ENCODE results near the gene POMT1.

Gene POMT1

DNA sequence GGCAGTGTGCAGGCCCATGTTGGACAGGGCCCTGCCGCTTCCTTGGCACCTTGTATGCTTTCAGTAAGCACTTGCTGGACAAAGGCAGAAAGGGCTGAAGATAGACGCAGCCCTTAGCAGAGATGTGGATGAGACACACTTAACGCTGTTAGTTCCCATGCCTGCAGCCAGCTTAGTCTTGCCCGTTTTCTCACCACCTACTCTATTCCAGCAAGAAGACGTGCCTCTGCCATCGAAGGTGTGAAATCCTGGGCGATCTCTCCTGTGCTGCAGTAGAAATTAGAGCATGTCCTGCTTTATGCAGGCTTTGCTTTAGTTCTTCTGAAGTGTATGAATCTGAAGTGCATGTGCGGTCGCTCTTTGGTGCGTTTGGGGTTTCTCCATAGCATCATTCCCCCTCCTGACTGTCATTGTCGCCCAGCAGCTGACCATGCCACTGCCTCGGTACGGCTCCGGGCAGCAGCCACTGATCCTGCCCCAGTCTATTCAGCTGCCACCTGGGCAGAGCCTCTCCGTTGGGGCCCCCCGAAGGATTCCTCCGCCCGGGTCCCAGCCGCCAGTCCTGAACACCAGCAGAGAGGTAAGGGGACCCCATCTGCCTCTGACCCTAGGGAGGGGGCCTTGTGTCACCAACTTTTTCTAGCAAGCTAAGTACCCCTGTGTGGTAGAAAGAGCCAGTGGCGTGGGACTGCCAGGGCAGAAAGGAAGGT is 11.6 kb upstream of the POMT1 start:
- H3K4me3 ChIP-seq (ENCODE audit: low read depth in 1 of 2, low read length in 2 of 2), result no peak overlapping the region
- no peaks in the 10 kb centered on the region for H3K9me3 ChIP-seq (ENCODE audit: insufficient read depth, low read length, severe bottlenecking)
- ATAC-seq (ENCODE audit: insufficient read depth, low read depth), result no peak
- no peak overlapping the region for H3K27ac ChIP-seq (ENCODE audit: low read length)
- H3K4me1 ChIP-seq (ENCODE audit: insufficient read depth, low read length), result no peaks in the 10 kb centered on the region
- no peaks in the 10 kb centered on the region for H3K79me2 ChIP-seq (ENCODE audit: insufficient read depth, low read length)
- DNase-seq, result no peak
- no peak overlapping the region for H3K9ac ChIP-seq (ENCODE audit: low read depth, low read length)
- no peak overlapping the region for H3K4me2 ChIP-seq (ENCODE audit: insufficient read depth, low read length)
- H4K20me1 ChIP-seq (ENCODE audit: insufficient read depth, low read length), result peaks cover 37% of the 10 kb centered on the region; the same call in 1 of the 2 replicates
- TF ChIP-seq EZH2 (IDR thresholded peaks at IDR 0.05; ENCODE audit: borderline replicate concordance, low read depth, low read length, severe bottlenecking), result no peak
- TF ChIP-seq, protein P1, sequence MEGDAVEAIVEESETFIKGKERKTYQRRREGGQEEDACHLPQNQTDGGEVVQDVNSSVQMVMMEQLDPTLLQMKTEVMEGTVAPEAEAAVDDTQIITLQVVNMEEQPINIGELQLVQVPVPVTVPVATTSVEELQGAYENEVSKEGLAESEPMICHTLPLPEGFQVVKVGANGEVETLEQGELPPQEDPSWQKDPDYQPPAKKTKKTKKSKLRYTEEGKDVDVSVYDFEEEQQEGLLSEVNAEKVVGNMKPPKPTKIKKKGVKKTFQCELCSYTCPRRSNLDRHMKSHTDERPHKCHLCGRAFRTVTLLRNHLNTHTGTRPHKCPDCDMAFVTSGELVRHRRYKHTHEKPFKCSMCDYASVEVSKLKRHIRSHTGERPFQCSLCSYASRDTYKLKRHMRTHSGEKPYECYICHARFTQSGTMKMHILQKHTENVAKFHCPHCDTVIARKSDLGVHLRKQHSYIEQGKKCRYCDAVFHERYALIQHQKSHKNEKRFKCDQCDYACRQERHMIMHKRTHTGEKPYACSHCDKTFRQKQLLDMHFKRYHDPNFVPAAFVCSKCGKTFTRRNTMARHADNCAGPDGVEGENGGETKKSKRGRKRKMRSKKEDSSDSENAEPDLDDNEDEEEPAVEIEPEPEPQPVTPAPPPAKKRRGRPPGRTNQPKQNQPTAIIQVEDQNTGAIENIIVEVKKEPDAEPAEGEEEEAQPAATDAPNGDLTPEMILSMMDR (IDR thresholded peaks at IDR 0.05; ENCODE audit: borderline replicate concordance, extremely low read depth, low read length, poor library complexity, severe bottlenecking), result no peak
- no peaks in the 10 kb centered on the region for H3K27me3 ChIP-seq (ENCODE audit: insufficient read depth, low read length, poor library complexity)
- H2AFZ ChIP-seq (ENCODE audit: low read depth, low read length), result no peak overlapping the region
- peaks cover 100% of the 10 kb centered on the region for H3K36me3 ChIP-seq (ENCODE audit: insufficient read depth, low read length)

DNA sequence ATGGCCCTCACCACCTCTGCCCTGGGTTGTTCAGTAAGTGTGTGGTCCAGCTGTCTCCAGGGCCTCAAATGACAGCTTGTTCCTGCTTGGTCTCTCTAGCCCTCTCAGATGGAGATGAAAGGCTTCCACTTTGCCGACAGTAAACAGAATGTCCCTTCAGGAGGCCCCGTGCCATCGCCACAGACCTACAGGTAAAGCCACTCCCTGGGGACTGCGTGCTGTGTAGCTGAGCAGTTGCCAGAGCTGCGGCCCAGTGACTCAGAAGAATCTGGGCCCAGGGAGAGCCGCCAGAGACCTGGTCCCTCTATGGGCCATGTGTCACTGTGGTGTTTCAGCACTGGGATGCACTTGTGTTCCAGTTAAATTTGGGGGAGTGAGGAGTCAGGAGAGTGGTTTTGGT is 10.6 kb upstream of the POMT1 start:
- Histone ChIP-seq H3K9ac (ENCODE audit: low read depth, low read length) (no peak overlapping the region), H3K4me2 (ENCODE audit: insufficient read depth, low read length) (no peak overlapping the region), H3K9me3 (ENCODE audit: insufficient read depth, low read length, severe bottlenecking) (no peaks in the 10 kb centered on the region), H3K27me3 (ENCODE audit: insufficient read depth, low read length, poor library complexity) (no peaks in the 10 kb centered on the region), H4K20me1 (ENCODE audit: insufficient read depth, low read length) (peaks cover 35% of the 10 kb centered on the region; the same call in 1 of the 2 replicates), H3K4me3 (ENCODE audit: low read depth in 1 of 2, low read length in 2 of 2) (no peak overlapping the region), H3K27ac (ENCODE audit: low read length) (no peak overlapping the region), H3K4me1 (ENCODE audit: insufficient read depth, low read length) (no peaks in the 10 kb centered on the region), H3K36me3 (ENCODE audit: insufficient read depth, low read length) (peaks cover 100% of the 10 kb centered on the region), H2AFZ (ENCODE audit: low read depth, low read length) (no peak overlapping the region), H3K79me2 (ENCODE audit: insufficient read depth, low read length) (no peaks in the 10 kb centered on the region)
- no peak for ATAC-seq (ENCODE audit: insufficient read depth, low read depth)
- no peak for TF ChIP-seq EZH2 (IDR thresholded peaks at IDR 0.05; ENCODE audit: borderline replicate concordance, low read depth, low read length, severe bottlenecking)
- TF ChIP-seq, protein P1 (IDR thresholded peaks at IDR 0.05; ENCODE audit: borderline replicate concordance, extremely low read depth, low read length, poor library complexity, severe bottlenecking), result no peak
- DNase-seq, result no peak

DNA sequence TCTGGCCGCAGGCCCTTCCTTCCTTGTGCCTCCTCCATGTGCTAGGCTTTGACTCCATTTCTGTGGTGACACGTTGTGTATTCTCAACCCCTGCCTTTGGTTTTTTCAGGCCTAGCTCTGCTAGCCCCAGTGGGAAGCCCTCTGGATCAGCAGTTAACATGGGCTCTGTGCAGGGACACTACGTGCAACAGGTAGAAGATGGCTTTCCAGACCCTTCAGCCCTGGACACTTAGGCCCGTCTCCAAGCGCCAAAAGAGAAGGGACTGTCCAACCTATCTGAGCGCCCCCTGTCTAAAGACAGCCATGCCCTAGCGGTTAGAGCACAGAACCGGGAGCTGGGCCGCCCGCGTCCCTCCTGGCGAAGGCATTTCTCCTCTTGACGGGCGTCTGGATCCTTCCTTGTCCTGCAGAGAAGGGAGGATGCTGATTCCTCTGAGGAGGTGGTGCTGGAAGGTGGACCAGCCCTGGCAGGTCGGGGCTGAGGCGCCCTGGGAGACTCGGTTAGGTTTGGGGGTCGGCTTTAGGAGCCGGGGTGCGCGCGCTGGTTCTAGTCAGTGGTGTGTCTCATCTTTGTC is 8.3 kb upstream of the POMT1 start:
- peaks cover 99% of the 10 kb centered on the region for H3K36me3 ChIP-seq (ENCODE audit: insufficient read depth, low read length)
- H3K4me1 ChIP-seq (ENCODE audit: insufficient read depth, low read length), result peaks cover 9% of the 10 kb centered on the region; the same call in 1 of the 2 replicates
- TF ChIP-seq, protein P1 (IDR thresholded peaks at IDR 0.05; ENCODE audit: borderline replicate concordance, extremely low read depth, low read length, poor library complexity, severe bottlenecking), result no peak
- no peak for TF ChIP-seq EZH2 (IDR thresholded peaks at IDR 0.05; ENCODE audit: borderline replicate concordance, low read depth, low read length, severe bottlenecking)
- no peak overlapping the region for H3K4me3 ChIP-seq (ENCODE audit: low read depth in 1 of 2, low read length in 2 of 2)
- no peak for ATAC-seq (ENCODE audit: insufficient read depth, low read depth)
- no peak overlapping the region for H3K4me2 ChIP-seq (ENCODE audit: insufficient read depth, low read length)
- no peaks in the 10 kb centered on the region for H3K79me2 ChIP-seq (ENCODE audit: insufficient read depth, low read length)
- H3K27ac ChIP-seq (ENCODE audit: low read length), result no peak overlapping the region
- no peak for DNase-seq
- H3K9me3 ChIP-seq (ENCODE audit: insufficient read depth, low read length, severe bottlenecking), result no peaks in the 10 kb centered on the region
- H4K20me1 ChIP-seq (ENCODE audit: insufficient read depth, low read length), result peaks cover 35% of the 10 kb centered on the region; the same call in 1 of the 2 replicates
- H2AFZ ChIP-seq (ENCODE audit: low read depth, low read length), result no peak overlapping the region
- no peaks in the 10 kb centered on the region for H3K27me3 ChIP-seq (ENCODE audit: insufficient read depth, low read length, poor library complexity)
- H3K9ac ChIP-seq (ENCODE audit: low read depth, low read length), result no peak overlapping the region
